Caco-2 (cell line): ENCODE data around the gene CNOT6. TPM values are rescaled to one million over a fixed set of nuclear protein-coding genes. Genes with fewer than 3 reads are reported as not detected.

ENCODE experiments used
- BruUV-seq: library from RNA; stranded (reverse); fragments of 400-500 nt; replicated peaks from 2 replicates; lab custom pipeline; 2021; lab: Mats Ljungman, UMichigan
- CTCF ChIA-PET: fragments of 300-600 bp; sonication (Branson Sonifier 250); formaldehyde crosslinking; loops from one replicate; lab custom pipeline; 2022; ENCODE audit warnings: antibody characterized with exemption; lab: Charles Lee
- POLR2A ChIA-PET: fragments of 300-600 bp; sonication (Branson Sonifier 250); formaldehyde crosslinking; loops from one replicate; lab custom pipeline; 2022; ENCODE audit warnings: antibody characterized with exemption; lab: Charles Lee
- DNase-seq, 2 experiments: peaks; one replicate each; pipeline versions ENCODE4 v3.0.0 to v3.0.0-alpha.2; 2020 to 2022
- H3K27me3 ChIP-seq: replicated peaks from 2 replicates; pipeline ENCODE4 v1.6.0; 2011; ENCODE audit warnings: low read length; ENCODE audit not compliant: control insufficient read depth, insufficient read depth
- H3K36me3 ChIP-seq: 2 replicates; pipeline ENCODE4 v1.5.1; 2011; ENCODE audit warnings: low read length; ENCODE audit not compliant: control insufficient read depth, insufficient read depth
- H3K4me1 ChIP-seq: fragments of 250-450 bp; sonication (Bioruptor Pico); 2 replicates; pipeline ENCODE4 v1.5.1; 2020; ENCODE audit warnings: mild to moderate bottlenecking
- H3K4me3 ChIP-seq: 2 replicates; pipeline ENCODE4 v1.5.1; 2011; ENCODE audit warnings: low read depth, mild to moderate bottlenecking, control low read depth, low read length
- H3K9me3 ChIP-seq: fragments of 250-450 bp; sonication (Bioruptor Pico); 2 replicates; pipeline ENCODE4 v1.5.1; 2020; ENCODE audit warnings: mild to moderate bottlenecking, moderate library complexity
- H3K27ac Mint-ChIP-seq: one replicate; pipeline ENCODE4 v1.8.0; 2022; ENCODE audit warnings: mixed read lengths; ENCODE audit not compliant: unreplicated experiment
- H3K27me3 Mint-ChIP-seq: one replicate; pipeline ENCODE4 v1.8.0; 2022; ENCODE audit warnings: mixed read lengths; ENCODE audit not compliant: insufficient read depth, unreplicated experiment
- H3K36me3 Mint-ChIP-seq: one replicate; pipeline ENCODE4 v1.8.0; 2022; ENCODE audit warnings: mild to moderate bottlenecking, mixed read lengths; ENCODE audit not compliant: insufficient read depth, unreplicated experiment
- H3K4me1 Mint-ChIP-seq: one replicate; pipeline ENCODE4 v1.8.0; 2022; ENCODE audit warnings: low read depth, mixed read lengths; ENCODE audit not compliant: unreplicated experiment
- H3K4me3 Mint-ChIP-seq: one replicate; pipeline ENCODE4 v1.8.0; 2022; ENCODE audit warnings: mild to moderate bottlenecking, moderate library complexity, mixed read lengths; ENCODE audit not compliant: unreplicated experiment
- H3K9me3 Mint-ChIP-seq: one replicate; pipeline ENCODE4 v1.8.0; 2022; ENCODE audit warnings: mixed read lengths; ENCODE audit not compliant: unreplicated experiment
- CTCF ChIP-seq, 2 experiments: fragments of 200-600 bp in 1 of 2; IDR thresholded peaks; 1 replicate in 1 of 2; 2 replicates in 1 of 2; pipeline versions ENCODE4 v1.5.1 to v1.8.0; 2011 to 2022; ENCODE audit warnings: antibody characterized with exemption in 1 of 2, control low read depth in 1 of 2, inconsistent platforms in 1 of 2, low read depth in 1 of 2, low read length in 1 of 2, mild to moderate bottlenecking in 1 of 2, moderate library complexity in 1 of 2; ENCODE audit not compliant: insufficient read depth in 1 of 2, severe bottlenecking in 1 of 2, unreplicated experiment in 1 of 2
- intact Hi-C: fragments of 100-400 bp; cut with micrococcal nuclease; formaldehyde crosslinking; loops from one replicate; pipeline ENCODE4 v1.10.0; 2022; ENCODE audit not compliant: unreplicated experiment
- total RNA-seq: library from RNA; stranded (reverse); gene quantifications from 2 replicates; pipeline ENCODE4 v1.2.3, GENCODE V29; 2022

Gene CNOT6
- total RNA-seq, 1 experiment from 2014 or later, result 46.3 TPM

- H3K27me3 Mint-ChIP-seq, result no peaks in the 10 kb centered on the region
- no peaks in the 10 kb centered on the region for H3K27me3 ChIP-seq
- POLR2A ChIA-PET, result no interaction called here
Measured at GRCh38 chr5:180557217-180557809, 63.1 kb downstream of the CNOT6 start.

DNA sequence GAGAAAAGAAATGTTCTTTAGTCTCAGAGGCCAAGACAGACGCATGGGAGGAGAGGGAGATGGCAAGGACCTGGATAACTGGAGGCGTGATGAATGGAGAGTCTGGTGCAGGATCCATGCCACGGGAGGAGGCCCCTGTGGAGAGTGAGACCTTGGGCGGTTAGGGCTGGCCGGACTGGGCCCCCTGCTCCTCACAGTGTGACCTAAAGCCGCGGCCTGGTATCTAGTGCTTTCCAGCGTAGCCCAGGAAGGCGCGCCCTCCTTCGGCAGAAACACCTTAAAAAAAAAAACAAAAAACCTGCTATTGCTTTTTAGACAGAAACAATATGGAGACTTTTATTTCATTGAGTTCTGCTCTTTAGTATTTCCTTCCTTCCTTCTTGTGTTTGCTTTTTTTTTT lies 64.1 kb downstream of the CNOT6 start:
- no TSS peak for BruUV-seq

More at GRCh38 chr5:180557217-180557809, 63.1 kb downstream of the CNOT6 start:
- H3K9me3 Mint-ChIP-seq, result no peaks in the 10 kb centered on the region
- CTCF ChIA-PET, result no interaction called here
- H3K4me3 ChIP-seq, result no peak overlapping the region
- H3K4me1 ChIP-seq, result no peaks in the 10 kb centered on the region
- H3K27ac Mint-ChIP-seq, result no peak overlapping the region
- no peaks in the 10 kb centered on the region for H3K4me1 Mint-ChIP-seq
- no peak overlapping the region for H3K4me3 Mint-ChIP-seq
- no peak for TF ChIP-seq CTCF (IDR thresholded peaks at IDR 0.05; ENCODE audit: insufficient read depth in 1 of 2, low read depth in 1 of 2, low read length in 1 of 2, severe bottlenecking in 1 of 2, unreplicated experiment in 1 of 2)
- H3K9me3 ChIP-seq, result no peaks in the 10 kb centered on the region
- peaks cover 3% of the 10 kb centered on the region for H3K36me3 ChIP-seq
- H3K36me3 Mint-ChIP-seq, result peaks cover 60% of the 10 kb centered on the region
- intact Hi-C loops, result no loop called here
- no peak for DNase-seq
- BruUV-seq, result no TSS peak

DNA sequence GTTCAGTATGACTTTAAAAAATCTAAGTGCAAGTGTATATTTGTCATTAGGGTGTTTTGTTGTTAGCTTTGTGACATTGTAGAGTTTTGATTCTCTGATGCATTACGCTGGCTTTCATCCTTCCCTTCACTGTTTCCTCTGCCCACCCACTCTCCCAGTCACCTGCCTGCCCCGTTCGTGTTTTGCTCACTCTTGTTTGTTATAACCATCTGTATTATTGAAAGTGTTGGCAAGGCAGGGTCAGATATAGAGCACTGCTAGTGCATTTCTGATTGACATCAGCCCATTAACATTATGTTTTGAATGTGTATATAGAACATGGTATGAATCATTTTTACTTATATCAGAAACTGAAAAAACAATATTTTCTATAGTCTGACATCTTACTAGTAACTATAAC lies 69.8 kb downstream of the CNOT6 start:
- POLR2A ChIA-PET, result no interaction called here
- intact Hi-C loops, result no loop called here
- Histone ChIP-seq H3K4me3 (no peak overlapping the region), H3K9me3 (no peaks in the 10 kb centered on the region), H3K36me3 (no peaks in the 10 kb centered on the region; the same call in none of the 2 replicates), H3K27me3 (no peaks in the 10 kb centered on the region), H3K4me1 (no peaks in the 10 kb centered on the region)
- CTCF ChIA-PET, result no interaction called here
- BruUV-seq, result no TSS peak
- TF ChIP-seq CTCF (IDR thresholded peaks at IDR 0.05; ENCODE audit: insufficient read depth in 1 of 2, low read depth in 1 of 2, low read length in 1 of 2, severe bottlenecking in 1 of 2, unreplicated experiment in 1 of 2), result no peak
- Mint-ChIP-seq H3K27ac (no peak overlapping the region), H3K27me3 (no peaks in the 10 kb centered on the region), H3K4me1 (no peaks in the 10 kb centered on the region), H3K36me3 (peaks cover 77% of the 10 kb centered on the region), H3K9me3 (no peaks in the 10 kb centered on the region), H3K4me3 (no peak overlapping the region)
- DNase-seq, result no peak

More for the DNA sequence above, 64.1 kb downstream of the CNOT6 start:
- Mint-ChIP-seq H3K27ac (no peak overlapping the region), H3K4me3 (no peak overlapping the region), H3K9me3 (no peaks in the 10 kb centered on the region), H3K4me1 (no peaks in the 10 kb centered on the region), H3K27me3 (no peaks in the 10 kb centered on the region), H3K36me3 (peaks cover 56% of the 10 kb centered on the region)
- ChIA-PET POLR2A (no interaction called here), CTCF (no interaction called here)
- Histone ChIP-seq H3K36me3 (peaks cover 3% of the 10 kb centered on the region), H3K27me3 (no peaks in the 10 kb centered on the region), H3K9me3 (no peaks in the 10 kb centered on the region), H3K4me3 (no peak overlapping the region), H3K4me1 (no peaks in the 10 kb centered on the region)
- DNase-seq, result no peak
- TF ChIP-seq CTCF (IDR thresholded peaks at IDR 0.05; ENCODE audit: insufficient read depth in 1 of 2, low read depth in 1 of 2, low read length in 1 of 2, severe bottlenecking in 1 of 2, unreplicated experiment in 1 of 2), result no peak
- intact Hi-C loops, result no loop called here
